Coronary artery (tissue), 2 donors: ENCODE results near the gene TBC1D5.

ENCODE experiments used
- DNase-seq: peaks from one replicate; pipeline ENCODE4 v3.0.0-alpha.2; 2017; ENCODE audit warnings: low spot score
- H3K27ac ChIP-seq, 2 donors: fragments of 200-600 bp; sonication (generic); one replicate each; pipeline ENCODE4 v1.5.1; 2016 to 2019
- H3K4me3 ChIP-seq: fragments of 200-600 bp; sonication (generic); 2 replicates; pipeline ENCODE4 v1.5.1; 2016; ENCODE audit warnings: mild to moderate bottlenecking, moderate library complexity
- TF ChIP-seq, protein P1 (sequence below): fragments of 200-600 bp; sonication (generic); IDR thresholded peaks from one replicate; pipeline ENCODE4 v1.5.1; 2019; ENCODE audit warnings: antibody characterized with exemption

The TBC1D5 gene

DNA sequence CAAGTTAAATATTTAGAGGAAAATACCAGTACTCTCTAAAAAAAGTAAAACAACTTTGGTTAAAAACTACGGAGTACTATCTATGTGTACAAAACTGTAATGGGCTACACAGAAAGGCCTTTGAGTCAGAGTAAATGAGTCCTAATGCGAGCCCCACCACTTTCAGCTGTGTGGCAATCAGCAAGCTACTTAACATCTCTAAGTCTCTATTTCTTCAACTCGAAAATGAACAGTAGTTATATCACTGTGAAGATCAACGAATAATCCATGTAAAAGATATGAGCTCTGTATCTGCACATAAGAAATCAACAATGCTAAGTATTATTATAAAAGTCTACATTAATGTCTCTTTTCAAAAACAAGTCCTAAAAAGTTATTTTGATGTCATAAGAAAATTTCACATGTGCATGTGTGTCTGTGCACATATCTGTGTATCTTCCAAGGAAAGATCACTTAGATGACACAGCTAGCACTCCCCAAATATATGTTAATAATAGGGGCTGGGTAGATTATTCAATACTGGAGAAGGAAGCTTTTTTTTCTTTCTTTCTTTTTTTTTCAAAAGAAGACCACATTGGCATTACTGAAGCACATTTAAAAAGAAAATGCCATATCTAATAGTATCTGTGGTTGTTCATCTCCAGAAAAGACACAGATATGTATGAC, 58.8 kb downstream of the TBC1D5 start:
- no peak overlapping the region for H3K27ac ChIP-seq
- TF ChIP-seq, protein P1, sequence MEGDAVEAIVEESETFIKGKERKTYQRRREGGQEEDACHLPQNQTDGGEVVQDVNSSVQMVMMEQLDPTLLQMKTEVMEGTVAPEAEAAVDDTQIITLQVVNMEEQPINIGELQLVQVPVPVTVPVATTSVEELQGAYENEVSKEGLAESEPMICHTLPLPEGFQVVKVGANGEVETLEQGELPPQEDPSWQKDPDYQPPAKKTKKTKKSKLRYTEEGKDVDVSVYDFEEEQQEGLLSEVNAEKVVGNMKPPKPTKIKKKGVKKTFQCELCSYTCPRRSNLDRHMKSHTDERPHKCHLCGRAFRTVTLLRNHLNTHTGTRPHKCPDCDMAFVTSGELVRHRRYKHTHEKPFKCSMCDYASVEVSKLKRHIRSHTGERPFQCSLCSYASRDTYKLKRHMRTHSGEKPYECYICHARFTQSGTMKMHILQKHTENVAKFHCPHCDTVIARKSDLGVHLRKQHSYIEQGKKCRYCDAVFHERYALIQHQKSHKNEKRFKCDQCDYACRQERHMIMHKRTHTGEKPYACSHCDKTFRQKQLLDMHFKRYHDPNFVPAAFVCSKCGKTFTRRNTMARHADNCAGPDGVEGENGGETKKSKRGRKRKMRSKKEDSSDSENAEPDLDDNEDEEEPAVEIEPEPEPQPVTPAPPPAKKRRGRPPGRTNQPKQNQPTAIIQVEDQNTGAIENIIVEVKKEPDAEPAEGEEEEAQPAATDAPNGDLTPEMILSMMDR = no peak

DNA sequence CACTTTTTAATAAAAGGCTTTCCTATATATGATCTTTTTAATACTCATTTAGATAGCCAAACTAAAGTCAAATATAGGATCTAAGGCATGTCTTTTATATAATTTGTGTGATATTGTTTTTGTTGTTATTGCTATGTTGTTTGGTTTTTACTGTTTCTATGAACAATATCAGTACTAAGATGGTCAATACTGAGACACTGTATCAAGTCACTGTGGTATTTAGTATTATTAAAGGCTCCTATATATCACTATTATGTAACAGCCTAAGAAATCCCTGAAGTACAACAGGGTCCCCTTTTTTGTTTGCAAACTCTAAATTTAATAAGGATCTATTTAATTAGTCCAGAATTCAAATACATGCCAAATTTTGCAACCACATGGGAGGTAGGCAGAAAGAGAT, 61.9 kb downstream of the TBC1D5 start:
- H3K27ac ChIP-seq = no peak overlapping the region
- no peak for DNase-seq
- TF ChIP-seq, protein P1 = no peak
- H3K4me3 ChIP-seq = no peak overlapping the region

More for the DNA sequence above, 58.8 kb downstream of the TBC1D5 start:
- DNase-seq = no peak
- H3K4me3 ChIP-seq = no peak overlapping the region

DNA sequence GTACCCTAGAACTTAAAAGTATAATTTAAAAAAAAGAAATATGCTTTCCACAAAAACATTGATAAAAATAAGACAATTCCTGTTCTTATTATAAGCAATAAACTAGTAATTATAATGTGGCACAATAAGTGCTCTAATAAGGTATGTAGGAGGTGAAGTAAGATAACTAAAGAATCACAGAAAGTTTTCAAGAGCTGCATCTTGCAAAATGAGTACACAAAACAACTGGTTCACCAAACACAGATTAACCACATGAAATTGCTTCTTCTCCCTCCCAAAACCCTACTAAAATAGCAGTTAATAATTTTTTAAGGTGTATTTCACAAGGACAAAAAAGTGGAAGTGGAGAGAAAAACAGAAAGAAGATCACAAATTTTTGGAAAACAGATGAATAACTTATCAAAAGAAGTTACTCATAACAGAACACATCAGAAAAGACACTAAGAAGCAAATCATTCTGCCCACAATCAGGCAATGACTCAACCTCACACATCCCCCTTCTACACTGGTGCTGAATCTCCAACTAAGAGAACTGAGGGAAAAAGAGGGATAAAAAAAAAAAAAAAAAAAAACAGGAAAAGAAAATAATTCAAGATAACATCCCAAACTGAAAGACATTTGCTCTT, 64.2 kb downstream of the TBC1D5 start:
- H3K27ac ChIP-seq = no peak overlapping the region
- no peak for DNase-seq
- H3K4me3 ChIP-seq = no peak overlapping the region
- TF ChIP-seq, protein P1 = no peak

DNA sequence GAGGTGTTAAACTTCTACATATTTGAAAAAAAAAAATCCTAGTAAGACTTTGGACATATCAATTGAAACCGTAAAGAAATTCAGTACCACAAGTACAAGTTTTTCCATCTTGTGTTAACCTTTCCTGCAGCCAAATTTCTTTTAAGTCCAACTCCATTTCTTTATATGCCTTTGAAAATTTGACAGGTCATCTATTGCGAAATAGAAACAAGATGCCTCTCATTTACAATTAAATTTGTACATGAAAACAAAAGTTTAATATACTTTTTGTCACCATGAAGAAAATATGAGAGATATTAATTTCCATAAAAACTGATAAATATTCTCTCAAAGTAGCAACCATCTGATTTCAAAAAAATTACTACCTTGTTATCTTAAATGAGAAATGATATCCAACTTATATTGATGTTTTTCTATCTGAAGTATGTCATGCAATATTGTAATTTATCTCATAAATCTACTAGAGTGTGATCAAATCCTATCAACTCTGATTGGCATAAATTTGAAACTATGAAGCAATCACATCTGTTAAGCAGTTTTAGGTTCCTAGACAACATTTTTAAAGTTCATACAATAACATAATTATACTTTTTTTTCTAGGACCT, 68.2 kb downstream of the TBC1D5 start:
- Histone ChIP-seq H3K4me3 (no peak overlapping the region), H3K27ac (no peak overlapping the region)
- no peak for DNase-seq
- TF ChIP-seq, protein P1 = no peak

DNA sequence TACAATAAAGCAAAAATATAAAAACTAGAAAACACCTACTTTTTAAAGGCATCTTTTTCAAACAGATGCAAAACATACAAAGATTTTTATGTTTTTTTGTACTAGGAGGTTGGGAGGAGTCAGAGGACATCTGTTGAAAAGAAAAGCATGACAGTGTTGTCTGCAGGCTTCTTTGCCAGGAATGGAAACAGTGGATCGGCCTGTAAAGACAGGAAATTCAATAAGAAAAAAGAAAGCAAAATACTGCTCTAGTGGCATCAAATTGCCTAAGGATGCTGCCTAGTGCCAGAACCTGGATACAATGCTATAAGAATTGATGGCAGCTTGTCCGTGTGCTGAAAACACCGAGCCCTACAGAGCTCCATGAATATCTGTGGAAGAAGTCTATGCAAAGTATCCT, 69.9 kb downstream of the TBC1D5 start:
- no peak for DNase-seq
- TF ChIP-seq, protein P1 = no peak
- Histone ChIP-seq H3K4me3 (no peak overlapping the region), H3K27ac (no peak overlapping the region)

DNA sequence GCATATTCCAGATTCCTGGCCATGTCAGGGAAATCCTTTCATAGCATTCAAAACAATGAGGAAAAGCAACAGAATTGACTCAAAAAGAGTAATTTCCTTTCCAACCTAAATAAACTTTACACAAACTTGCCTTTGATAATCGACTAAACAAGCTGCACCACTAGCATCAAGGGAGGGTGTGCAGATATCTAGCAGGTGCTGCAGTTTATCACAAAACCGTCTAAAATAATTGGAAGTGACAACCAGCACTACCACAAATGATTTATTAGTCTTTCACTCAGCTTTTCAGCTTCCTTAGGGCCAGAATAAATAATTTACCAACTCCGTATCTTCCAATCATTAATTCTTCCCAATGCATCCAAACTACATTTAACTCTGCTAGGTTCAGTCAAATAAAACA, 71.7 kb downstream of the TBC1D5 start:
- no peak overlapping the region for H3K4me3 ChIP-seq
- TF ChIP-seq, protein P1 = no peak
- DNase-seq = no peak
- H3K27ac ChIP-seq = no peak overlapping the region

DNA sequence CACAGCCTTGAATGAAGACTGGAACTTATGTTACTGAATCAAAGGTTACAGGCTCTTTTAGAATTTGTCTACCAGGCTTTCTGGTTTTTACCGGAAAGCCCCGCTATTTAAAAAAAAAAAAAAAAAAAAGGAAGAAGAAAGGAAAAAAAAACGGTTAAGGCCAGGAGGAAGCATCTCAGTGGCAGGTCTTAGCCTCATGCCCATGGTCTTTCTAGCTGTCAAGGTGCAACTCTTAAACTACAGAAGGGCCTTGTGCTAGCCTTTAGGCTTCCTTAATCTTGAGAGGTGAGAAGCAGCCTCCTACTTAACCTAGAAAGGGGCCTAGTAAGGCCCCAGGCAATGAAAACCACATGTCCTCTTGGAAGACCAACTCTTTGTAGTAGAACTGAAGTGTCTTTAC, 77.5 kb downstream of the TBC1D5 start:
- DNase-seq = no peak
- Histone ChIP-seq H3K27ac (no peak overlapping the region), H3K4me3 (no peak overlapping the region)
- TF ChIP-seq, protein P1 = no peak
